ENCODE data around the gene THPO.

THPO gene

DNA sequence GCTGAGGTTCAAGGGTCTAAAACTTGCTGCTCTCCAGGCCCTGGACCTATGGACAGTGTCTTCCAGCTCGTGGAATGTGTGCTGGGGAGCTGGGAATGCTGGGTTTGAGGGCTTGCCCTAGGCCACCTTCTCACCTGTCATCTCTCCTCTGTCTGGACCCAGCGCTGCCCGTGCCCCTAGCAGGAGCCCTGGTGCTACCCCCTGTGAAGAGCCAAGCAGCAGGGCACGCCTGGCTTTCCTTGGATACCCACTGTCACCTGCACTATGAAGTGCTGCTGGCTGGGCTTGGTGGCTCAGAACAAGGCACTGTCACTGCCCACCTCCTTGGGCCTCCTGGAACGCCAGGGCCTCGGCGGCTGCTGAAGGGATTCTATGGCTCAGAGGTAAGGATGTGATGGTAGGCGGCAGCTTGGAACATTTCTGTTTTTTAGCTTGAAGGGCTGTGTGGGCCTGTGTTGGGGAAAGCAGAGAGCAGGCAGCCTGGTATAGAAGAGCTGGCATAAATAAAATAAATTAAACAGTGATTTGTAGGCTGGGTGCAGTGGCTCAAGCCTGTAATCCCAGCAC lies 6.9 kb upstream of the THPO start:
- no peak for DNase-seq (ENCODE audit: low read depth)

DNA sequence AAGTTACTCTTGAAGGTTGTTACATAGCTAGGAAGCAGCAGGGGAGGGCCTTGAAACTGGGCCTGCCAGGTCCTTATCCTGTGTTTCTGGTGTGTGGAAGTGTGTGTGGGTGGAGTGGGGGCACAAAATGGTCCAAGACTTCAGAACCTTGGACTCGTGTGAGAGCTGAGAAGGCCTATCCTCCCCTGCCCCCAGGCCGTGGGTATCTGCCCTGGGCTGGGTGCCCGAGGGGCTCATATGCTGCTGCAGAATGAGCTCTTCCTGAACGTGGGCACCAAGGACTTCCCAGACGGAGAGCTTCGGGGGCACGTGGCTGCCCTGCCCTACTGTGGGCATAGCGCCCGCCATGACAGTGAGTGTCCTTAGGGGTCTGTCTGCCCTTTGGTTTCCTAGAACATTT lies 6.3 kb upstream of the THPO start:
- DNase-seq (ENCODE audit: low read depth): no peak

DNA sequence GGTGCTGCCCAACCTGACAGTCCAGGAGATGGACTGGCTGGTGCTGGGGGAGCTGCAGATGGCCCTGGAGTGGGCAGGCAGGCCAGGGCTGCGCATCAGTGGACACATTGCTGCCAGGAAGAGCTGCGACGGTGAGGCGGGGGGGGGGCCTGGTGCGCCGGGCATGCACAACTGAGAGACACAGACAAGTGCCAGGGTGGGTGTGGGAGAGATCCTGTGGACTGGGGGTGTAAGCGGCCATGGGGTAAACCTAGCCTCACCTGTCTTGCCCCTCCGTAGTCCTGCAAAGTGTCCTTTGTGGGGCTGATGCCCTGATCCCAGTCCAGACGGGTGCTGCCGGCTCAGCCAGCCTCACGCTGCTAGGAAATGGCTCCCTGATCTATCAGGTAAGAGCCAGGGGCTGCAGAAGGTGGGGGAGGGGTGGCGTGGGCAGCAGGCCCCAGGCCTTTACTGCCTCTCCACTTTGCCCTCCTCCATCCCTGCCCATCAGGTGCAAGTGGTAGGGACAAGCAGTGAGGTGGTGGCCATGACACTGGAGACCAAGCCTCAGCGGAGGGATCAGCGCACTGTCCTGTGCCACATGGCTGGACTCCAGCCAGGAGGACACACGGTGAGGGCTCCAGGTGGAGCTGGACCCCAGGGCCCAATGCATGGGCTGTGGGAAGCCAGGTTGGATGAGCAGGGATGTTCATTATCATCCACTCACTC lies 5.2 kb upstream of the THPO start:
- no peak for DNase-seq (ENCODE audit: low read depth)

DNA sequence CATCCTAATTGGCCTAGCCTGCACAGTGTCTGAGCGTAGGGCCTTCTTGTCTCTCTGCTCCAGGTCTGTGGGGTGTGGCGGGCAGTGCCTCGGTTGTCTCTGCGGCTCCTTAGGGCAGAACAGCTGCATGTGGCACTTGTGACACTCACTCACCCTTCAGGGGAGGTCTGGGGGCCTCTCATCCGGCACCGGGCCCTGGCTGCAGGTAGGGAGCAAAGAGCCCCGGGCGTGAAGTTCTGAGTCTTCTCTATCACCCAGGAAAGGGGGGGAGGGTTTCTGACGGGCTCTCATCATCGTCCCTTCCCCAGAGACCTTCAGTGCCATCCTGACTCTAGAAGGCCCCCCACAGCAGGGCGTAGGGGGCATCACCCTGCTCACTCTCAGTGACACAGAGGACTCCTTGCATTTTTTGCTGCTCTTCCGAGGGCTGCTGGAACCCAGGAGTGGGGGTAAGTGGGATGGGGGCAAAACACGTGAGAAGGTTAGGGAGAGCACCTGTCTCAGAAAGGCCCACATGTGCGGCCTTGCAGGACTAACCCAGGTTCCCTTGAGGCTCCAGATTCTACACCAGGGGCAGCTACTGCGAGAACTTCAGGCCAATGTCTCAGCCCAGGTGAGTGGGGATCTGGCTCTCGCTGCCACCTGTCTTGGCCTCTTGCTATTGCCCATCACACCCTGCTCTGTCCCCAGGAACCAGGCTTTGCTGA lies 4.5 kb upstream of the THPO start:
- DNase-seq (ENCODE audit: low read depth): no peak

DNA sequence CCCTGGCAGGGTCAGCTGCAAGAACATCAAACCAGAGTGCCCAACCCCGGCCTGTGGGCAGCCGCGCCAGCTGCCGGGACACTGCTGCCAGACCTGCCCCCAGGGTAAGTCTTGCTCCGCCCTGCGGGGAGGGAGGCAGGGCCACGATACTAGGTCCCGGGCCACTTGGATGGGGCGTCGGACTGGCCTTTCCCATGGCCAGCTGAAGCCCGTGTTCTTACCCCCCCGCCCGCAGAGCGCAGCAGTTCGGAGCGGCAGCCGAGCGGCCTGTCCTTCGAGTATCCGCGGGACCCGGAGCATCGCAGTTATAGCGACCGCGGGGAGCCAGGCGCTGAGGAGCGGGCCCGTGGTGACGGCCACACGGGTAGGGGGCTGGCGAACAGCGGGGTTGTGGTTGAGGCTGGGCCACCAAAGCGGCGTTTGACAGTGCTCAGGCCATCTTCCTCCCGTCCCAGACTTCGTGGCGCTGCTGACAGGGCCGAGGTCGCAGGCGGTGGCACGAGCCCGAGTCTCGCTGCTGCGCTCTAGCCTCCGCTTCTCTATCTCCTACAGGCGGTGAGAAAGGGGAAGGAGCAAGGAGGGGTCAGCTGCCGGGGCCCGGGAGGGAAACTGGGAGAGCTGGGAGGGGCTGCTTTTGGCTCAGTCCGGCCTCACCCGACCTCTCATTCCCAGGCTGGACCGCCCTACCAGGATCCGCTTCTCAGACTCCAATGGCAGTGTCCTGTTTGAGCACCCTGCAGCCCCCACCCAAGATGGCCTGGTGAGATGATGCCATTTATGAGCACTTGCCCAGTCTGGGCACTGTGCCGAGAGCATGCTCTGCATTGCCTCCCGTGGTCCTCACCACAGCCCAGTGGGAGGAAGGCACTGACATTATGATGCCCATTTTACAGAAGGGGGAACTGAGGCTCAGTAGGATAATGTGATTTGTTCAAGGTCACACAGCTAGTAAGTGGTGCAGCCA lies 3.5 kb upstream of the THPO start:
- DNase-seq (ENCODE audit: low read depth): no peak

DNA sequence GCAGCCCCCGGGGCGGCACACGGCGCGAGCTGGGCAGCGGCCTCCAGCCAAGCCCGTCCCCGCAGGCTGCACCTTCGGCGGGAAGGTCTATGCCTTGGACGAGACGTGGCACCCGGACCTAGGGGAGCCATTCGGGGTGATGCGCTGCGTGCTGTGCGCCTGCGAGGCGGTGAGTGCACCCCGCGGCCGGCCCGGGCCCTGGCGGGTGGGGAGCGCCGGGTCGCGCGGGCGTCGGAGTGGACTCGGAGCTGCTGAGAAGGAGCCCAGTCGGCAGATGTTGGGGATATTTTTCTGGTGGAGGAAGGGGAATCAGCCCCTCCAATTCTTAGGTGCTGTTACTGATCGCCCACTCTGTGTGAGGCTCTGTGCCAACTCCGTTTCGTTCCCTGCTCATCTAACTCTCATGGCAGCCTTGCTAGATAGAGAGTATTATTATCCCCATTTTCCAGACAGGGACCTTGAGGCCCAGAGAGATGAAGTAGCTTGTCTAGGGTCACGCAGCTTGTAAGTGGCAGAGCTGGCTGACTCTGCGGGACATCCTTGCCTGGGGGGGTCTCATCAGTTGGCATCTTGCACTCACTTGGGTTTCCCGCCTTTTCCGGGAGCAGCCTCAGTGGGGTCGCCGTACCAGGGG lies 2.7 kb upstream of the THPO start:
- DNase-seq (ENCODE audit: low read depth): no peak

DNA sequence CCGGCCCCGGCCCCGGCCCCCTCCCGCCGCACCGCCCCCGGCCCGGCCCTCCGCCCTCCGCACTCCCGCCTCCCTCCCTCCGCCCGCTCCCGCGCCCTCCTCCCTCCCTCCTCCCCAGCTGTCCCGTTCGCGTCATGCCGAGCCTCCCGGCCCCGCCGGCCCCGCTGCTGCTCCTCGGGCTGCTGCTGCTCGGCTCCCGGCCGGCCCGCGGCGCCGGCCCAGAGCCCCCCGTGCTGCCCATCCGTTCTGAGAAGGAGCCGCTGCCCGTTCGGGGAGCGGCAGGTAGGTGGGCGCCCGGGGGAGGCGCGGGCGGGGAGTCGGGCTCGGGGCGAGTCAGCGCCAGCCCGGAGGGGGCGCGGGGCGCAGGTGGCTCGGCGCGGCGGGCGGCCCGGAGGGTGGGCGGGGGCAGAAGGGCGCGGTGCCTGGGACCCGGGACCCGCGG lies 2.2 kb upstream of the THPO start:
- DNase-seq (ENCODE audit: low read depth): no peak

DNA sequence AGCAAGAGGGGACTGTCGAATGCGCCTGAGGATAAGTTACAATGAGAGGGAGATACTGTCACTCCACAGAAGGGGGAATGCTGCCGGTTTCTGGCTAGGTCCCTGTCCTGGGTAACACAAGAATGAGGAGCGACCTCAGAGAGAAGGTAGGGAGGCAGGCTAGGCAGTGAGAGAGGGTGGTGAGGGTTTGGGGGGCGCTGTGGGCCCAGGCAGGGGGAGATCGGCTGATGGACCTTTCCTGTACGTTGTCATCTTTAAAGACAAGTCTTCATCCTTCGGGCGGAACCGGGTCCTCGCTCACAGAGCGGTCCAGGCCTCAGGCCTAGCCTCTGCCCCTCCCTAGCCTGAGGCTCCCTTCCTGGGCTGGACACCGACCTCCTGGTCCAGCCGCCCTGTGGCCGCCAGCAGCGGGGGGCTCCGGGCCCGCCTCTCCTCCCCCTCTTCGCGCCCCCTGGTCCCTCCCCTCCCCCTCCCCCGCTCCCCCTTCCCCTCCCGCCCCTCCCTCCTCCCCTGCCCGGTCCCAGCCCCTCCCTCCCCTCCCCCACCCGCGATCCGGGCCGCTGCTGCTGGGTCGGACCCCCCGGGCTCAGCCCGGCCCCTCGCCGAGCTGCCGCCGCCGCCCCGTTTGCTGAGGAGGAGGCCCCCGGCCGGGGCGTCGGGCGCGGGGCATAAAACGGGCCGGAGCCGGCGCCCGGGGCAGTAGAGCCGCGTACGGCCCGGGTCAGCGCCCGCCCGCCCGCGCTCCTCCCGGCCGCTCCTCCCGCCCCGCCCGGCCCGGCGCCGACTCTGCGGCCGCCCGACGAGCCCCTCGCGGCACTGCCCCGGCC lies 1.6 kb upstream of the THPO start, which contains the start of gene CHRD:
CHRD (plus strand) TSS at position 697 of the 827 bp plus-strand sequence. CDS start 265 bp downstream, outside the sequence.
- DNase-seq (ENCODE audit: low read depth): no peak

DNA sequence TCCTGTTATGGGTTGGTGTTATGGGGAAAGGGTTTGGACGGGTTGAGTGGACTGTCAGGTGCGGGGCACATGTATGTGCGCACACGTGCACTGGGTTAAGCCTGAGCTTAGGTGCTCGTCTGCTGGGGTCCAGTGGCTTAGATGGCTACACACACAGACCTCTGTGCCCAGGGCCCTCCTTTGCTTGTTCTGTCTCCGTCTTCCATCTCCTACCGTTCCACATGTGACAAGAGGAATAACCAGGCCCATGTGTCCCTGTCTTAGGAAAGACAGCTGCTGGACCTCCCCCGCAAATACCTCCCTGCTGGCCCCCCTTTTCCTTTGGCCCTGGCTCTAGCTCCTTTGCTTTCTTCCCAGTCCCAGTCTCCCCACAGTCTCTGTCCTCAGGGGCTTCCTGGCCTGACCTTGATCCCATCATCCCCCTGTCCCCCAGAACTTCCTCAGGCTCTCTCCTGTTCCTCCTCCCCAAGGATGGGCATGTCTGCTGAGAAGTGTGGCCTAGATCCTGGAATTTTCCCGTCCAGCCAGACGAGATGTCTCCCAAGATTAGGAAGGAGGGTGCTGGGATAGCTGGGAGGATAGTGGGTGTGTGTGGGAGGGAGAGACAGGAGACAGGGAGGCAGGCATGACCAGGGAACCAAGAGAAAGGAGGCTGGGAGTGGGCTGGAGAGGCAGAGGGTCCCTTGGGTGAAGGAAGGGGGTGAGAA lies 797 bp upstream of the THPO start:
- no peak for DNase-seq (ENCODE audit: low read depth)

DNA sequence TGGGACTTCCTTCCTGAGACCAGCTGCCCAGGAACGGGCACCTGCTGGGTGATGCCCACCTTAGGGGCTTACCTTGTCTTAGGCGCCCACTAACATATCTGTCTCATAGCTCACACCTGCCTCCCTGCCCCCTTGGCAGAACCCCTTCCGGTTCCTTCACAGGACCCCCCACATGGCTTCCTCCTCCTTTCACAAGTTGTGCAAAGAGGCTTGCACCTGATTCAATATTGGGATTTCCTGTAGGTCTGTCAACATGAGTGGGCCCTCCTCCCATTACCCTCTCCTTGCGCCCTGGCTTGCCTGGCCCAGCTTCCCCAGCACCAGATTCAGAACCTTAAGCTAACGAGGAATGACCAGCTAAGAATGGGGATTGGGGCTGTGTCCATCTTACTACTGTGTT lies 633 bp downstream of the THPO start:
- no peak for DNase-seq (ENCODE audit: low read depth)

DNA sequence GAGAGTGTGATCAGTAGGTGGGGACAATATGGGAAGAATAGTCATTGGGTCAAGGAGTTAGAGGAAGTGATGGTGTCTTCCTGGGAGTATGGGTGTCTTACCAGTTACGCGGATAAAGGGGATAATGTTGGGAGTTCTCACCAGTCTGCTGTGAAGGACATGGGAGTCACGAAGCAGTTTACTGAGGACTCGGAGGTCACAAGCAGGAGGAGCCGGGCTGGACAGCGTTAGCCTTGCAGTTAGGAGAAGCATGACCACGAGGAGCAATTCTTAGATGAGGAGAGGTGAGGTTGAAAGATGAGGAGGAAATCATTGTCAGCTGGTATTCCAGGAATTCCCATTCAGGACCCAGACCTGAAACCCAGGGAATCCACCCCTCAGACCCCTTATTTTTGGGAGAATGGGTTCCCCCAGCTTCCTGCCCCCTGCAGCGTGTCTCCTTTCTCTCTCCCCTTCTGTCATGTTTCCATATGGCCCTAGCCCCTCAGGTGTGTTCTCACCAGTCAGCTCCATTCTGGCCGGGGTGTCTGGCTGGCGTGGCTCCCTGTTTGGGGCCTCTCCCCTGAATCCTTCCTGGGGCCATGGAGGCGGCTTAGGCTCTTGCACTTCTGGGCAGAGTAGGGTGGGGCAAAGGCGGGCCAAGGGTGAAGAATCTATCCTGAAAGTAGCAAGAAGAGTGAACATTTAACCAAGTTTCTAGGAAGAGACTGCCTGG lies 2.1 kb downstream of the THPO start:
- no peak for DNase-seq (ENCODE audit: low read depth)

DNA sequence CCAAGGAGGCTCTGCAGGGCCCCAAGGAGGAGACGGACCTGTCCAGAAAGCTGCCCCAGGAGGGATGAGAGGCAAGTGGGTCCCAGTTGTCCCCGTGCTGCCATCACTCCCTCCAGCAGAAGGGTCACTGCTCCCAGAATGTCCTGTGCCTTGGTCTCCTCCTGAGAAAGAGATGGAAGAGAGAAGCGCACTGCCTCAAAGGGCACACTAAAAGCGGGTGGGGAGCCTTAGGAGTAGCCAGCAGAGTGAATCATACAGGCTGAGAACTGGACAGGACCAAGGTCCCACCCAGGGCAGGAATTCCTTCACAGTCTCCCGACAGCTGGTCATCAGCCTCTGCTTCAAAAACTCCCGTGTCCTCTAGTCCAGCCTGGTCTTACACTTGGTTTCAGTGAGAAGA lies 4.6 kb downstream of the THPO start:
- DNase-seq (ENCODE audit: low read depth): no peak

DNA sequence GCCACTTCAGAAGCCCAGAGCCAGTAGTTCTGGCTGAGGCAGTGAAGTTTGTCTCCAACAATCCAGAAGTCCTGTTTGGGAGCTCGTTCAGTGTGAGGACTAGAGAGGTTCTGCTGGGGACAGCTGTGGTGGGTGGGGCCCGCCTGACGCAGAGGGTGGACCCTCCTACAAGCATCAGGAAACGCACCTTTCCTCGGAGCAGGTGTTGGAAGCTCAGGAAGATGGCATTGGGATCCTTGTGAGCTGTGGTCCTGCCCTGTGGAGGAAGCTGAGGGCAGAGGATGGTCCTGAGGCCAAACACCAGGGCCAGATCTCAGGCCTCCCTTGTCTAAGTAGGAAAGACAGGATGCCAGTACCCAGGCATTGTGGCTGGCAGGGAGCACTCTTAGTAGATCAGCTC lies 5.1 kb downstream of the THPO start:
- no peak for DNase-seq (ENCODE audit: low read depth)

DNA sequence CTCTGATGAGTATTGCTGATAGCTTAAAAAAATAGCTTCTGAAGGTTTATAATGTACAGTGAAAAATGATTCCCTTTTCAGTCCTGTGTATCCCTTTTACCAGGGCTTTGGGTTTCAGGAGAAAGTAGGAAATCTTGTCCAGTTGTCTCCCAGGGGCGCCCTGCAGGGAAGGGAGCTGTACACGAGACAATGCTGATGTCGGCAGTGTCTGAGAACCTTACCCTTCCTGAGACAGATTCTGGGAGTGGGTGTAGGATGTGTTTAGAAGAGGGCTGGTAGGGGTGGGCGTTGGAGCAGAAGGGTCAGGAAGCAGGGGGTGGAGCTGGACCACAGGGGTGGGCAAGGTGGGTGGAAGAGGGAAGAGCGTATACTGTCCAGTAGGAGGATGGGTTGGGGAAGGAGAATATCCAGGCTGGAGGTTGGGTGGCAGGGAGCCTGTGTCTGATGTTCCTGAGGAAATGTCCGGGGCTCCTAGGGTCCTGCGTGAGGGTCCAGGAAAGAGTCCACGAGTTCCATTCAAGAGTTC lies 5.6 kb downstream of the THPO start:
- DNase-seq (ENCODE audit: low read depth): no peak

DNA sequence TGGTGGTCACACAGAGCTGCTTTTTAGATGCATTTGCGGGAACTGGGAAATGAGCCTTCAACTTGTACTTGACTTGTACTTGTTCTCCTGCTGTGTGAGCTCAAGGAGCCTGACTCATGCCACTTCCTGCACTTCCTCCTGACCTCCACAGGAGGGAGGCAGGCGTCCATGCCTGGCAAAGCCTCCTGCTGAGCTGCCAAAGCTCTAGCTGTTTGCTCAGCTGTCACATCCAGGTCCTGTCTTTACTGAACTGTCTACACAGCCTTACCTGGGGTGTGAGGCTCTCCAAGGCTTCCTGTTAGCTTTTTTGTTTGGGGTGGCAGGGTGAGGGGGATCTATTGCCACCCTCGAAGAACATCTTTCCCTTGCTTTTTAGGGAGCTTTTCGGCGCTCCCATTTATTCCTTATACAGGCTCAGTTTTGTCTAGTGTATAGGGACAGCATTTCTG lies 6.4 kb downstream of the THPO start:
- no peak for DNase-seq (ENCODE audit: low read depth)

DNA sequence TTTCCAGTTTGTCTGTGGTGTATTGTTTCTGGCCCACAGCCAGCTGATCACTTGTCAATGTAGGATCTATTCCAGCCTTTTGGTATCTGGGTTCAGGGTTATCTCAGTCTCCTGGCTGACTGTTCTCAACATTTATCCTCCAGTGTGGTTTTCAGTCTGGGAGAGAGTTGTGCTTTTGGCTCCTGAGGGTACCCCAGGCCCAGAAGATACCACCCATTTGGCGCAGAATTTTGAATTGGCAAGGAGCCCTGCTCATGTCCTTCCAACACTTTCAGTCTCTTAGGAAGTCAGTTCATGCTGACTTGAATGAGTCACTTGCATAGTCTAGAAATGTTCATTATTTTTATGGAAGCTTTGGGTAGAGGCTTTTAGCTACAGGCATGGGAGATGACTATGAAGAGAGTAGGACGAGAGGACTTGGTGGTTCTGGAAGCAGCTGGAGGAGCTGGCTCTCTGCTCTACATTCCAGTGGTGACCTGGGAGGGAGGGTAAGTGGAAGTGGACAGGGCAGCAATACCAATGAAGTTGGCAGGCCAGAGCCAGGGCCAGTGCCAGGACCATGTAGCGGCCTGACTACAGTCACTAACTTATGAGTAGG lies 9.3 kb downstream of the THPO start:
- DNase-seq (ENCODE audit: low read depth): no peak

DNA sequence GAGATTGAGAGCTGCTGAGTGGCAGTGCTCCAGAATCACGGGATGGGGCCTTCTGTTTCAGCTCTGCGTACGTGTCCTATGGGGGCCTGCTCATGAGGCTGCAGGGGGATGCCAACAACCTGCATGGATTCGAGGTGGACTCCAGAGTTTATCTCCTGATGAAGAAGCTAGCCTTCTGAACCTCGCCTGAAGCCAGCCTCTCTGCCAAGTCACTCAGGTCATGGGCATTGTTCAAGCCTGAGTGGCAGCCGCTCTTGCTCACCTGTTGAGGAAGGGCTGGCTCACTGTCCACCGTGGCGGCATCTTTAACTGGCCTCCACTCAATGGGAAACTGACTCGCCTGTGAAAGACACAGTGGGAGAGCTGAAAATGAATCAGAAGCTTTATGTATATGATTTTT lies 9.9 kb downstream of the THPO start:
- DNase-seq (ENCODE audit: low read depth): no peak

DNA sequence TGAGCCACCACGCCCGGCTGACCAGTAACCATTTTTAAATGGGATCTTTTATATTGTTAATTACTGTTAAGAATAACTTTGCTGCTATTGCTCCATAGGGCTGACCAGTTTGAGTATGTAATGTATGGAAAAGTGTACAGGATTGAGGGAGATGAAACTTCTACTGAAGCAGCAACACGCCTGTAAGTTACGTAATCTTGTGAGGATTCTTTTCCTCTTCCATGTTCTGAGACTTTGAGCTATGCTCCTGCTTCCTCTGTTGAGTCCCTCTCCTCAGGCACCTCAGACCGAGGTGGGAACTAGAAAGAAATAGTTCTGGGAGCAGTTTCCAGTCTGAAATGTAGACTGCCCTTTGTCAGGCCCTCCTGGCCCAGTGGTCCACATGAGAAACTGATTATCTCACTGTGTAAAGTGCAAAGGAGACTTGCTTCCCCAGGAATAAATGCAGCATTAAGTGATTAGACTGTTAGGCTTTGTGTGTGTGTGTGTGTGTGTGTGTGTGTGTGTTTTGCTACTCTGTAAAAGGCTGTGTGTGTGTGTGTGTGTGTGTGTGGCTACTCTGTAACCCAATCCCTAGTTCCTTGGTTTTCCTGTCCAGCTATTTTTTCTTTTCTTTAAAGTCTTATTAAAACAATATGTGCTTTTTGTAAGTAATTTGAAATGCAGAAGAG lies 11.3 kb downstream of the THPO start:
- DNase-seq (ENCODE audit: low read depth): no peak
